SKM-1 (cell line): ENCODE results near the gene SLC2A4RG.

Source experiments
- DNase-seq: peaks from one replicate; lab custom pipeline; 2025; ENCODE audit not compliant: unreplicated experiment; lab: John Stamatoyannopoulos, UW

SLC2A4RG gene

DNA sequence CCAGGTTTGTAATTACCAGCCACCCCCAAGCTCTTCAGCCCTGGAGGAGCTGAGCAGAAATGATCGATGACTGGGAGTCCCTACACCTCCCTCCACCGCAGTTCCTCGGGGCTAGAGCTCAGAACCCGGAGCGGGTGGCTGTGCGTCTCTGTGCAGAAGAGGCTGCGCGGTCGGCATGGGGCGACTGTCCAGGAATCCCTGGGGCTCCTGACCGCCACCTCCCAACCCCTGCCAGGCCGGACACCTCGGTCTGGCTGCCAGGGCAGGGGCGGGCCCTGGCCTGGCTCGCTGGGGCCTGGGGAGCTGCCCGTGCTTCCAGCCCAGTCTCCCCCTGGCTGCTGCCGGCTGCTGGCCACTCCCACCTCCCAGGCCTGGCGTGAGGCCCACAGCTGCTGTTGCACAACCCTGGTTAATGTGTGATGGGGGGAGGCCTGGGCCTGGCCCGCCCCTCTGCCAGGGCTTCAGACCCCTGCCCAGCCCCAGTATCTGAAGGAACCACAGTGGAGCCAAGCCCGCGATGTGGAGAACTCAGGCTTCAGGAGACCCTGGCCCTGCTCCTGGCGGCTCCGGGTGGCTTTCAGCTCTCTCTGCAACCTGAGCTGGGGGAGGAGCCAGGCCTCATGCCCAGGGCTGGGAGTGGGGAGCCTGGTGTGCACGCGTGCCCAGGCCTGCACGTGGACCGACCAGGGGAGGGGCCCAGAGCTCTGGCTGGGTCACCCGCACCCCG is 1.2 kb downstream of the SLC2A4RG start:
- DNase-seq = no peak

DNA sequence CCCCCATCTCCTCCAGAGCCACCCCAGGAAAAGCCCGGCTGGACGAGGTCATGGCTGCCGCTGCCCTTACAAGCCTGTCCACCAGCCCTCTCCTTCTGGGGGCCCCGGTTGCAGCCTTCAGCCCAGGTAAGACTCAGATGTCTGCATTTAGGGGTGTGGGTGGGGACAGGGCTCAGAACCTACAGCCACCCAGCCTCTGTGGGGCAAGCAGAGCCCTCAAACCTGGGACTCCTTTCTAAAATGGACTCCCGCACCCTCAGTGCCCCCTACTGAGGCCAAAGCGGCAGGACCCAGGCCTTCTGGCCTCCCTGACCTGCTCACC is 1.7 kb downstream of the SLC2A4RG start:
- DNase-seq = no peak

DNA sequence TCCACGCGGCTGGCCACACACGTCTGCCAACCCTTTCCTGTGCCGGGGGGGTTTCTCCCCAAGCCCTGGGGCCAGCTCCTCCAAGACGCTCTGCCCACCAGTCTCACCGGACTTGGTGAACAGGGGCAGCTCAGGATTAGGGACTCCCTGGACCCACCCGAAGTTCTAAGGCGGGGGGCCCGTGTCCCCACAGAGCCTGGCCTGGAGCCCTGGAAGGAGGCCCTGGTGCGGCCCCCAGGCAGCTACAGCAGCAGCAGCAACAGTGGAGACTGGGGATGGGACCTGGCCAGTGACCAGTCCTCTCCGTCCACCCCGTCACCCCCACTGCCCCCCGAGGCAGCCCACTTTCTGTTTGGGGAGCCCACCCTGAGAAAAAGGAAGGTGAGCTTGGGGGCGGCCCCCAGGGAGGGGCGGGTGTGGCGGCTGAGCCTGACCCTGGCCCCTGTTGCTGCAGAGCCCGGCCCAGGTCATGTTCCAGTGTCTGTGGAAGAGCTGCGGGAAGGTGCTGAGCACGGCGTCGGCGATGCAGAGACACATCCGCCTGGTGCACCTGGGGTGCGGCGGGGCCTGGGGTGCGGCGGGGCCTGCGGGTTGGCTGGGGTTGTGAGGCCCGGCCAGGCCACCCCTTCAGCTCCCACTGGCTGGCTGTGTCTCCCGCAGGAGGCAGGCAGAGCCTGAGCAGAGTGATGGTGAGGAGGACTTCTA is 2.3 kb downstream of the SLC2A4RG start:
- DNase-seq = no peak

DNA sequence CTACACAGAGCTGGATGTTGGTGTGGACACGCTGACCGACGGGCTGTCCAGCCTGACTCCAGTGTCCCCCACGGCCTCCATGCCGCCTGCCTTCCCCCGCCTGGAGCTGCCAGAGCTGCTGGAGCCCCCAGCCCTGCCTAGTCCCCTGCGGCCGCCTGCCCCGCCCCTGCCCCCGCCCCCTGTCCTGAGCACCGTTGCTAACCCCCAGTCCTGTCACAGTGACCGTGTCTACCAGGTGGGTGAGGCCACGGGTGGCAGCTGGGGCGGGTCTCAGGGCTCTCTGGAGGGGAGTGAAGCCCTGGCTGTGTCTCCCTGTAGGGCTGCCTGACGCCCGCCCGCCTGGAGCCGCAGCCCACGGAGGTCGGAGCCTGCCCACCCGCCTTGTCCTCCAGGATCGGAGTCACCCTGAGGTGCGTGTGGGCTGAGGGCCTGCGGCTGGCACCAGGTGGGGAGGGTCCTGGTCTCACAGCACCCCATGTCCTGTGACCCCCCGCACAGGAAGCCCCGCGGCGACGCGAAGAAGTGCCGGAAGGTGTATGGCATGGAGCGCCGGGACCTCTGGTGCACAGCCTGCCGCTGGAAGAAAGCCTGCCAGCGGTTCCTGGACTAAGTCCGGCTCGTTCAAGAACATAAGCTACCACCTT is 2.9 kb downstream of the SLC2A4RG start:
- no peak for DNase-seq

DNA sequence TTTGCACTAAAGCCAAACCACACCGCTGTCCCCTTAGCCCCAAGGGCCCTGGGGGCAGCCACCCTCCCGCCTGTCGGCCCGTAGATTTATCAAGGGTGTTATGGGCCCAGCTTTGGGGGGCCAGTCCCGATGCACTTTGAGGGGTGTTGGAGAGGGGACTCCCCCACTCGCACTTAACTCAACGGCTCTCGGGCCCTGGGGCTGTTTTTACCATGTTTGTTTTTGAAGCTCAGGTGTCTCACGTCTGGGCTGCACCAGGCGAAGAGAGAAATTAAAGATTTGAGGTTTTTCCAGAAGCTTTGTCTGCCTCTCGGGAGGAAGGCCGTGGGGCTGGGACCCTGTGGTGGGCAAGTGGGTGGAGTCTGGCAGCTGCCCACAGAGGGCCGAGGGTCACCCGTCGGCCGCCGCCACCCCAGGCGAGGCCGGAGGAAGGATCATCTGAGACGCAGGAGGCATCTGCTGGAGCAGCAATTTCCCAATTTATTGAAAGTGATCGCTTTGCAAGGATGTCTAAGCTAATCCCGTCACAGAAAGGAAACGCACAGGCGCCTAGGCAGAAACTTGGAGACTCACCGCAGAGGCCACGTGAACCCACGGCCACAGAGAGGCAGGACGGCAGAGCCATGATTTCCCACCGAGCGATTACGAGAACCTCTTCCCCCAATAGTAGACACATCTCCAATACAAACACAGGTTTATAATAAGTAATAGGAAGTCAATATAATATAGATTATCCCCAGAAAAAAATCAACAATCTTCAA is 3.8 kb downstream of the SLC2A4RG start:
- no peak for DNase-seq

DNA sequence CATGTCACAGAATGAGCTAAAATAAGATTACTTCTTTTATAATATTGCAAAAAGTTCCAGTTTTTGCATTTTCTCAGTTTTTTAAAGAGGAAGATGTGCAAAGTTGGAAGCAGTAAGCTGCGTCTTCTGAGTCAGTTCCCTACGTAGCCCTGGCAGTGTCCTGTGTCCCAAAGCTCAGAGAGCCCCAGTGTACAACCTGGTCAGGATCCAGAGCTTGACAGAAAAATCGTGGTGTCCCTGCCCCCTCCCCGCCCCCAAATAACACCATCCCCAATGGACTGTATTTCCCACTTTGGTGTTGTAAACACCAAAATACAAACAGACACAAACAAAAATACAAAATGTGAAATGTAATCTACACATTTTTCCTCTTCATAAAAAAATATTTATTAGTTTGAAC is 4.6 kb downstream of the SLC2A4RG start:
- DNase-seq = no peak

DNA sequence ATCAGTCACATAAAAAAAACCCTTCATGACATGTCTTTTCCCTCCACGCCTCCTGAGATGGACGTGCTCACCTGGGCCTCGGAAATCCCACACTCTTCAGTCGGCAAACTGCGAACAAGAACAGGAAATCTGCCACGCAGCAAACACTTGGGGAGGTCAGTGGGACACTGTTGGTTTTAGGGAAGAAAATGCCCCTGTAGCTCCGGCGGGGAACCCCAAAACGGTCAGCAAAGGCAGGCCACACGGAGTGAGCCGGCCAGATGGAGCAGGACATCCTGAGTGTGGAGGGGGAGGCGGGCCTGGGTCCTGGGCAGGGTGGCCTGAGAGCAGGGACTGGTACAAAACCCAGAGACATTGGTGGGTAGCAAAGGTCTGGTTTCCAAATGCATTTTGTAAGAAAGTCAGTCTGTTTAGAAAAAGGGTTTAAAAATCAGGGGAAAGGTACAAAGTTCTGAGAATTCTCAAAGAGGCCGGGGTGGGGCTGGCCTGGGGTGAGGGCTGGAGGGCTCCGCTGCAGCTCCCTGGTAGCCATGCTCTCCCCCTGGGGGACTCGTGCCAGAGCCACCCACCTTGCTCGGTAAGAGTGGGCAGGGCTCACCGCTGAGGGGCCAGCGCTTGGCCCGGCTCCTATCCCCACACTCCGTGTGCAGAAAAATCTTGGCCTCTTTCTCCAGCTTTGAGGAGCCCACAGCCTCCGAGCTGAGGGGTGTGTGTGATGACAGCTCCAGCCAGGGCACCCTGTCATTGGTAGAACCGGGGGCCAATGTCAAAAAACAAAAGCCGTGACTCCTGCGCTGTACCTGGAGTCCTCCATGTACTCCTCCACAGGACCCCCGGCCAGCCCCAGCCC is 5.2 kb downstream of the SLC2A4RG start:
- no peak for DNase-seq

DNA sequence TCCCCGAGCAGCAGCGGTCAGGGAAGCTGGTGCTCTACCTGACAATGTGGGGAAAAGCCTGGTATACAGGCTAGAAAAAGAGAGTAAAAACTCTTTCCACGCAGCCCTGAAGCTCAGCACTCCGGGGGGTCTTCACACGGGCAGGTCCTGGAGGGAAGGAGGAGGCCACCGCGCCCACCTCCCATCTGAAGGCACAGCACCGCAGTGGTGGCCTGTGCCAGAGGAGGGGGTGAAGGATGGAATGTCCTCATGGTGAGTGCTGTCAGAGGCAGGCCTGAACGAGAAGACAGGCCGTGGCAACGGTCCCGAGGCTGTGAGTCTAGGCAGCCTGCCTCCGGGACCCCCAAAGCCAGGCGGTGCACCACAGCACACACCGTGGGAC is 5.8 kb downstream of the SLC2A4RG start:
- no peak for DNase-seq

DNA sequence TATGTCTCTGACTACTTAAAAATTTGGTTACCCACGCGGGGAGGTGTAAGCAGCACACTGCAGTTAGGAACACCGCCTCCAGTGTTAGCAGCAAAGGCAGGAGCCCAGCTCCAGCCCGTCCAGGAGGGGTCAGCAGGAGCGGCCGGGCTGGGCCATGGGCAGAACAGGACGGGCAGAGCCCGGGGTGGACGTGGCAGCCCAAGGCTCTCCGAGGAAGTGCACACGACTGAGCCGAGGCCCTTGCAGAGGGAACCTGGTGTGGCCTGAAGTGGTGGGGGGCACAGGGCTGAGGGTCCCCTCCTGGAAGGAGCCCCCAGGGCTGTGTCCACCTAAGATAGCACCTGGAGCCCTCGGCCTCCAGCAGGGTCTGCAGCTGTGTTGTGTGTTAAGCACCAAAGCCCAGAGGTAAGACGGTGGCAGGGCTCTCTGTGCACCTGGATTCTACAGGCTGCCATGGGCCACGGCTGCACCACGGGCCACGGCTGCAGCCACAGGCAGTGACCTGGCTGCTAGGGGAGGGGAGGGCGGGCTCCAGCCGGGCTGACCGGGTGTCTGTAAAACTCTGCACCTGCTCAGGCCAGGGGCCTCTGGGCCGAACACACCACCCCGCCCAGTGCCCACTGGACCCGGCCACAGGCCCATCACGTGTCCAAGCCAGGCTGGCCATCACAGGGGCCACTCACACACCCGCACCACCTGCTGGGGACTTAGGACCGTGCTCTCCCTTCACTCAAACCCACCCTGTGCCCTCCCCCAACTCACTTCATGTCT is 6.6 kb downstream of the SLC2A4RG start:
- DNase-seq = no peak

DNA sequence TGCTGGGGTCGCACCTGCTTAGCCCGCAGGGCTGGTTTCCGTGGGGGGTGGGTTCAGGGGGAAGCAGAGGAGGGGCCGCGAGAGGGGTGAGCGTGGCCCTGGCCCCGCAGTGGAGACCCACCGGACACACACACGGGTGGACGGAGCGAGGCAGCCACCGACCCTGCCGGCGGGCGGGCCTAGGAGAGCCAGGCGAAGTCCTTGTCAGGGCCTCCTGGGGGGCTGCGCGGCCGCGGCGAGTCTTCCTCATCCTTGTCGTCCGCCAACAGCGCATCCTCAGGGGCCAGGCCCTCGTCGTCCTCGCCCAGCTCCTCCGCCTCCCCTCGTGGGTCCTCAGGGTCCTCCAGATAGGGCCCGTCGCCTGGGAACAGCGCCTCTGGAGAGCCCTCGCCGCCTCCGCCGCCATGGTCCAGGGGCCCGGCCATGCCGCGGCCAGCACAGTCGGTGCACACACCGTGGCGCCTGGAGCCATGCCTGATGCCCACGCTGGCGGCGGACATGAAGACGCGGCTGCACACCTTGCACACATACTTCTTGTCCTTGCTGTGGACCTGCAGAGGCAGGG is 7.3 kb downstream of the SLC2A4RG start:
- DNase-seq = no peak

DNA sequence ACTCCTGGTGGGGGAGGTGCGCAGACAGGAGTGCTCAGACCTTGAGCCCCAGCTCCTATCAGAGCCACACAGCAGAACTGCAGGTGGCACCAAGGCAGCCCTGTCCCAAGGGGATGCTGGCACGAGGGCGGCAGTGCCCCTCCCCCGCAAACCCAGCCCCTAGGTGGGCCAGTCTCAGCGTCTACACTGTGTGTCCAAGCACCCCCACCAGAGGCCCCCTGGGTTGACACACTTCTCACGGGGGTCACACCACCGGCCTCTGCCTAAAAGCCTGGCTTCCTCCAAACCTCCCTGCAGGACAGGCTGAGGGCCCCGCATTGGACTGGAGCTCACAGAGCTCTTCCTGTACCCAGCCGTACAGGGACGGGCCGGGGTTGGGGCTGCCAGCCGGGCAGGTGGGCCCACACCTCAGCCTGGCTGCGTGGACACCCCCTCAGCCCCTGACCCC is 8.1 kb downstream of the SLC2A4RG start:
- no peak for DNase-seq

DNA sequence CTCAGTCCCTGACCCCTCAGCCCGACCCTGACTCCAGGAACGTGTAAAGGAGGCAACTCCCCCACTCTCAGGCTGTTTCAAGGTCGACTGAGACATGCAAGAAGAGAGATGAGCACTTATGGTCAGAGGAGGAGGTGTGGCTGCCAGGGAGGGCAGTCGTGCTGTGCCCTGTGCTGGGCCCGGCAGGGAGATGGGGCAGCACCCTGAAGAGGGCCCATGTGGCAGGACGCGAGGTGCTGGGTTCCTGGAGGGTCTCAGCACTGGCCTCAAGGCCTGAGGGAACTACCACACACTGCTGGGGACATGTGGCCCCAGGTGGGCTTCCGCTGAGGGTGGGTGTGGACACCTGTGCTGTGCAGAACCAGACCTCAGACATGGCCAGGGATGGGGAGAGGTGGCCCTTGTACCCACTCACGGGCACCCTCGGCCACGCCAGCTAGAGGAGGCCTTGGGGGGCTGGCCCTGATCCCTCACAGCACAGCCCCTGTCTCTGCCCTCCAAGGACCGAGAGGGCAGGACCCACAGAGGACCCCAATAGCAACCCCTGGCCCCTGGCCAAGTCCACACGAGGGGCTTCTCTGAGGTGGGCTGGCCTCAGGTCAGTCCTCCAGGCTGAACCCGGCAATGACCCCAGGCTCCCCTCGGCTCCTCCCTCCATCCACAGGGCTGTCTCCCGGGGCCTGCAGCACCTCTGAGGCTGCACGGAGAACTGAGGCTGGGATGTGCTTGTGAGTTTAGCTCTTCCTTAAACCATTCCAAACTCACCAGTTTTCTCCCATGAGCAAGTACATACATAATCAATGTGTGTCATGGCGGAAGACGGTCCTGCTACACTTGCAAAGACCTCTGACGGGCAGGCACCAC is 8.7 kb downstream of the SLC2A4RG start:
- no peak for DNase-seq

DNA sequence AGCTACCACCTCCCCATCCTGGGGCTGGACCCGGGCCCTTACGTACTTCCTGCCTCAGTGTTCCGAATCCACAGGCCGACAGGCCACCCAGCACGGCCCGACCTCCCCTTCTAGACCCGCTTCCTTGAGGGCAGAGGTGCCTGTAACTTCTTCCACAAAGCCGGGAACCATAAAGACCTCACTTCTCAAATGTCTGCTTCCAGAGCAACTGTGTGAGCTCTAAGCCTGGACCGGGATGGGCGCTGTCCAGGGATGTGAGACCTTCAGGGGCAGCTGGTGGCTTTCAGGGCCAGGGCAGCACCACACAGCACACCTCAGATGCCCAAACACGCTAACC is 9.3 kb downstream of the SLC2A4RG start:
- no peak for DNase-seq

DNA sequence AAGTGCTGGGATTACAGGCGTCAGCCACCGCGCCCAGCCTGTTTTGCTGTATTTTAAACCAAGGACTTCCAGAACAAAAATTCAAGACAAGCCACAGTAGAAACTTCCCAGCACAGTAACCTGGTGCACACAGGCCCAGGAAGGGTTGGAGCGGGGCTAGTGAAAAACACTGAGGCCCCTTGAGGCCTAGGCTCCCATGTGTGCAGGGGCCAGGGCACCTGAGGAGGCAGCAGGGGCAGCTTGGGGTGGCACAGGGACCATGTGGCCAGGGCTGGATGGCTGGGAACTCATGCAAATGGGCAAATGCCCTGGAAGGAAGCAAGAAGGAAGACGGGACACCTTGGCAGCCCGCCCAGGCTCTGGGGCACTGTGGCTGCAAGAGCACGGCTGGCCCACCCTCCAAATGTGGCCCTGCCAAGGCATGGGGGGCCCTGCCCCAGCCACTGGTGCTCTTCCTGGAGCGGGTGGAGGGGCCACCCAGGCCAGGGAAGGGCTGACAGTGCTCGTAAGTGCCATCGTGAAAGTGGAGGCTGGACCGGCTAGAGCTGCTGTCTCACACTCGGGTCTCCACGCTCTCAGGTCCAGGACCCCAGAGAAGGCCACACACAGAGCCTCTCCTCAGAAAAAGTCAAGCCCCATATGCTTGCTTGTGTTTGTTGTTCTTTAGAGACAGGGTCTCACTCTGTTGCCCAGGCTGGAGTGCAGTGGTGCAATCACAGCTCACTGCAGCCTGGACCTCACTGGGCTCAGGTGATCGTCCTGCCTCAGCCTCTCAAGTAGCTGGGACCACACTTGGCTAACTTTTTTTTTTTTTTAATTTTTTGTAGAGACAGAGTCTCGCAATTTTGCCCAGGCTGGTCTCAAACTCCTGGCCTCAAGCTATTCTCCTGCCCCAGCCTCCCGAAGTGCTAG is 10.3 kb downstream of the SLC2A4RG start:
- DNase-seq = no peak

DNA sequence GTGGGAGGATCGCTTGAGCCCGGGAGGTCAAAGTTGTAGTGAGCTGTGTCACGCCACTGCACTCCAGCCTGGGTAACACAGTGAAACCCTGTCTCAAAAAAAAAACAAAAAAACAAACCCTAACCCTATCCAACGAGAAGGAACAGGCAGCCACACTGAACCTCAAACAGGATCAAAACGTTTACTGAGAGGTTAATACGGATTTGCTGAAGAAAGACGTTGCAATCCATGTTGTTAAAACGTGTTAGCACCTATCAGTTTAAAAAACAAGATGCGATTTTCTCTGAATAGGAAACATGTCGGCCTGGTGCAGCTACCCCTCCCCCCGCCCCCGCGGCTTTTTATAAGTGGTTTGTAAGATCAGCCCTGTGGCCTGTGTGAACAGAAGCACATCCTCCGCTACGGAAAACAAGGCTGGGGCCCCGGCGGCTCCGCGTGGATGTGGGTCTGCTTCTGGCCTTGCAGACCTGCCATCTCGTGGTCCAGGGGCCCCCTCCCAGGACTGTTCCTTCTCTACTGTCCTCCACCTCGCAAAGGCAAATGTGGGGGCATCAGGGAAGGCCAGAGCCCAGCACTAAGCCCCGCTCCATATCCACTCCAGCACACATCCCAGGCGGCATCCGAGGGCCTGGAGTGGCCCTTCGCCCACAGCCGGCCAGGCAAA is 11.4 kb downstream of the SLC2A4RG start:
- no peak for DNase-seq

DNA sequence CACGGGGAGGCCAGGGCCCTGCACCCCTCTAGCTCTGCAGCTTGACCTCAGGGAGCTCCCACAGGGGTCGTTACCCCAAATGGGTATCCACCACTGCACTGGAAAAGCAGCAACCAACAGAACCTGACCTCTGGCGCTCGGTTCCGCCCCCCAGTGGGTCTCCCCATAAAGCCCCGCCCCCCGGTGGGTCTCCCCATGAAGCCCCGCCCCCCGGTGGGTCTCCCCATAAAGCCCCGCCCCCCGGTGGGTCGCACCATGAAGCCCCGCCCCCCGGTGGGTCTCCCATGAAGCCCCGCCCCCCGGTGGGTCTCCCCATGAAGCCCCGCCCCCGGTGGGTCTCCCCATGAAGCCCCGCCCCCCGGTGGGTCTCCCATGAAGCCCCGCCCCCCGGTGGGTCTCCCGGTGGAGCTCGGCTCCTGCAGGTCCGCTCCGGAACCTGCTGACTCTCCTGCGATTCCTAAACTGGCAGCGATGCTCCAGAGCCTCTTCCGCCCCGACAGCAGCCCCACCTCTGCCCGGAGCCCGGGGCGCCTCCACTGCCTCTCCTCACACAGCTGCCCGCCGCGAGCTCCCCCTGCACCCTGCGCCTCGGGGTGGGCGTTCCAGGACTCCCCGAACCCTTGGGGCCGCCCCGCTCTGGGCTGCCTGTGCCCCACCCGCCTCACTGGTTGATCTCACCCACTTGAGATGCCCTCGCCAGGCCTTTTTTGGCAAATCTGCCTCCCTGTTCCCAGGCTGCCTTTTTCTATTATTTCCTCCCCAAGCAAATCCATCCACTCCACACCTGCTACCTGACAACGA is 12.1 kb downstream of the SLC2A4RG start:
- no peak for DNase-seq
